Stimulated activated CD8-positive, alpha-beta memory T cell treated with anti-CD3 and anti-CD28 coated beads, Interleukin-7, amount 100 ng/mL, for 4 hours (primary cell): ENCODE measurements around the gene ZNF541.
A peak's percentile ranks its signal among the peaks of the same experiment; 100 is the strongest.

Source experiments
- DNase-seq, 2 donors: peaks; one replicate each; pipeline ENCODE4 v3.0.0-alpha.2; 2020; ENCODE audit warnings: low read depth in 2 of 2

The ZNF541 gene, protein sequence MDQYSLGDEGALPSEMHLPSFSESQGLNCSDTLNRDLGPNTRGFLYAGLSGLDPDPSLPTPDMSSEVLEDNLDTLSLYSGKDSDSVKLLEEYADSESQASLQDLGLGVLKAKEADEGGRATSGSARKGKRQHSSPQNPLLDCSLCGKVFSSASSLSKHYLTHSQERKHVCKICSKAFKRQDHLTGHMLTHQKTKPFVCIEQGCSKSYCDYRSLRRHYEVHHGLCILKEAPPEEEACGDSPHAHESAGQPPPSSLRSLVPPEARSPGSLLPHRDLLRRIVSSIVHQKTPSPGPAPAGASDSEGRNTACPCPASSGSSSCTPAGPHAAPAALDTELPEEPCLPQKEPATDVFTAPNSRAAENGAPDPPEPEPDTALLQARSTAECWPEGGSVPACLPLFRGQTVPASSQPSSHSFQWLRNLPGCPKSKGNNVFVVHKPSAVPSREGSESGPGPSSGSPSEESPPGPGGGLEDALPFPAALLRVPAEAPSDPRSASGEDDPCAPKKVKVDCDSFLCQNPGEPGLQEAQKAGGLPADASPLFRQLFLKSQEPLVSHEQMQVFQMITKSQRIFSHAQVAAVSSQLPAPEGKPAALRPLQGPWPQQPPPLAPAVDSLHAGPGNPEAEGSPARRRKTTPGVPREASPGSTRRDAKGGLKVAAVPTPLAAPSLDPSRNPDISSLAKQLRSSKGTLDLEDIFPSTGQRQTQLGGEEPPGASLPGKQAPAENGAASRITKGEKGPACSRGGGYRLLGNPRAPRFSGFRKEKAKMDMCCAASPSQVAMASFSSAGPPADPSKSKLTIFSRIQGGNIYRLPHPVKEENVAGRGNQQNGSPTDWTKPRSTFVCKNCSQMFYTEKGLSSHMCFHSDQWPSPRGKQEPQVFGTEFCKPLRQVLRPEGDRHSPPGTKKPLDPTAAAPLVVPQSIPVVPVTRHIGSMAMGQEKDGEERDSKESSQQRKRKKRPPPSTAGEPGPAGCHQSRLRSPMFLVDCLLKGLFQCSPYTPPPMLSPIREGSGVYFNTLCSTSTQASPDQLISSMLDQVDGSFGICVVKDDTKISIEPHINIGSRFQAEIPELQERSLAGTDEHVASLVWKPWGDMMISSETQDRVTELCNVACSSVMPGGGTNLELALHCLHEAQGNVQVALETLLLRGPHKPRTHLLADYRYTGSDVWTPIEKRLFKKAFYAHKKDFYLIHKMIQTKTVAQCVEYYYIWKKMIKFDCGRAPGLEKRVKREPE (N-terminal part only)

DNA sequence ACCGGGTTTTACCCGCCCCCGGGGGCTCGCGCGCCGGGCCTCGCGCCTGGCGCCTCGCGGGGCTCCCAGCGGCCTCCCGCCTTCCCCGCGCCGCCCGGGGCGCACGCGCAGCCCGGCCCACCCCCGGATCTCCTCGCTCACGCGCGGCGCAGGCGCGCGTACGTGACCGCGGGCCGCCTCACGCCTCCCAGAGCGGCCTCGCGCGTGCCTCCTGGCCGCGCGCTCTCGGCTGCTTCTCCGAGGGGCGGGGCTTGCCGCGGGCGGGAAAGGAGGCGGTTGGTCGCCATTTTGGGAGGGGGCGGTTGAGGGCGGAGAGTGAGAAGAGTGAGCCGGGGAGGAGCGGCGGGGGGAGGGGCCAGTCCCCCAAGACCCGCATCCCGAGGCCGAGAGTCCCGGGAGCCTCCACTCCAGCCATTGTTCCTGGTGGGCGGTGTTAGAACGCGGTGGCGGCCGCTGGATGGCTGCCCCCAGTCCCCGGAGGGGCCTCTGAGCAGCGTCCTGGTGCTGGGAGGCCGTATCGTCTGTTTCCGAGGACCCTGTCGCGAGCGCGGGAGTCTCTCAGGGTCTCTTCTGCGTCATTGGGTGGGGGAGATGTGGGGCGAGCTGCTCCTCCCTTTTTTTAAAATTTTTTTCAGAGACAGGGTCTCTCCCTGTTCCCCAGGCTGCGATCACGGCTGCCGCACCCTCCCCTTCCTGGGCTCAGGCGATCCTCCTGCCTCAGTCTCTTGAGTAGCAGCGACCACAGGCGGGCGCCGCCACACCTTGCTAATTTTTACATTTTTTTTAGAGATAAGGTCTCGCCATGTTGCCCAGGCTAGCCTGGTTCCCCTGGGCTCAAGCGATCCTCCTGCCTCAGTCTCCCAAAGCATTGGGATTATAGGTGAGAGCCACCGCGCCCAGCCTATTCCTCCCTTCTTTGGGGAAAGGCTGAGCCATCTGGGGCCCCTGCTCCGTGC is at the start of gene ZNF541:
ZNF541 (minus strand) TSS at position 78 of the 956 bp plus-strand sequence. CDS start 17,292 bp downstream, outside the sequence.
- peak; percentile 80 to 84 for DNase-seq

DNA sequence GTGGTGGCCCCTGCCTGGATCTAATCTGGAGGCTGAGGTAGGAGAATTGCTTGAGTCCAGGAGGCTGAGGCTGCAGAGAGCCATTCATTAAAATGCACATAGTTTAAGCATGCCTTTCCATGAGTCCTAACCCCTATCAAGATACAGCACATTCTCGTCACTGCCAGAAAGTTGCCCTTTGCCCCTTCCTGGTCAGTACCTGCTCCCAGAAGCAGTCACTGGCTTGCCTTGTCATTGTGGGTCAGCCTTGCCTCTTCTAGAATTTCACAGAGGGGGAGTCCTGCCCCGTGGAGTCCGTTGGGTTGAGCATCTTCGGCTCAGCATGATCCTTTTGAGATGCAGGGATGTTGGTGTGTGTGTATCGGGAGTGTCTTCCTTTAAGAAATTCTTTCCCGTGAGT is 46.8 kb upstream of the ZNF541 start:
- no peak for DNase-seq

DNA sequence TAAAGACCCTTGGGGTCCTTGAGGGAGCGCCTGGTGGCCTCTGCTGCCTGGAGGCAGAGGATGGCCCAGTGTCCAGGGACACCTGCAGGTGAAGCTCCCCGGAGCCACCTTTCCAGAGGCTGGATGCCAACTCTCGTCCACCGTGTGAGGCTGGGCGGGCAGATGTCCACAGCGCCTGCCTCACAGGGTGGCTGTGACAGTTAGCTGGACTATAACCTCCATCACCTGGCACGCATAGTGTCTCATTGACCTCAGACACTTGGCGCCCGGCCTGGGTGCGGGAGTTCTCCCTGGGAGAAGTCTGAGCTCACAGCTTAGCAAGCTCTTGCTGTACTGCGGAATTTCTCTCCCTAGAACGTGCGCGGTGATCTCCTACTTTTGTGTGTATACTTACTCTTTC is 45.8 kb upstream of the ZNF541 start:
- DNase-seq = no peak

DNA sequence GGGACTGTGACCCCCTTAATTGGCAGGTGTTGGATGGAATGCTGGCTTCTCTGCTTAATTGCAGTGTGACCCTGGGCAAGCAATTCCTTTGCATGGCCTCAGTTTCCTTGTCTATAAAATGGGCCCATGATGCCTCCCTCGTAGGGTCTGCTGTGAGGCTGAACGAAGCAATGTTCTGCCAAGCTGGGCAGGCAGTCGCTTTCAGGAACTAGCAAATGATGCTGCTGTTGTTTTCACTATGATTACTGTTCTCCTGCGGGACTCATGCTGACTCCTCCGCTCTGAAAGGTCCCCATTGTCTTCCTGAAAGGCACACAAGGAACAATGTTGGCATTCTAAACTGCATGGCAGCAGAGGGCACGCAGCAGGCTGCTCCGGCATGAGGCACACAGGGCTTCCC is 42.8 kb upstream of the ZNF541 start:
- no peak for DNase-seq

DNA sequence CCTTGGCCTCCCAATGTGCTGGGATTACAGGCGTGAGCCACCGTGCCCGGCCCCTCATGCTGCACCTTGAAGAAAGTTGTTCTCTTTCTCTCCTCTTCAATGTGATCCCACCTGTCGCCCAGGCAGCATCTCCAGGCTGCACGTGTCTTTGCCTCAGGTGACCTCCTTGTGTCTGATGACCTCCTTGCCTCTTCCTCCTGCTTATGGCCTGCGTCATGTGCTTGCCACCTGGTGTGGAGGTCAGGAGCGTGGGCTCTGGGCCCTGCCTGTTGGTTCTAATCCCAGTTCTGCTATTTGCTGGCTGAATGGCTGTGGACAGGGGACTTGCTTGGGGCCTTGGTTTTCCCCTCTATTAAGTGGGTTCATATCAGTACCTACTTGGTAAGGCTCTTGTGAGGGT is 42.3 kb upstream of the ZNF541 start:
- no peak for DNase-seq

DNA sequence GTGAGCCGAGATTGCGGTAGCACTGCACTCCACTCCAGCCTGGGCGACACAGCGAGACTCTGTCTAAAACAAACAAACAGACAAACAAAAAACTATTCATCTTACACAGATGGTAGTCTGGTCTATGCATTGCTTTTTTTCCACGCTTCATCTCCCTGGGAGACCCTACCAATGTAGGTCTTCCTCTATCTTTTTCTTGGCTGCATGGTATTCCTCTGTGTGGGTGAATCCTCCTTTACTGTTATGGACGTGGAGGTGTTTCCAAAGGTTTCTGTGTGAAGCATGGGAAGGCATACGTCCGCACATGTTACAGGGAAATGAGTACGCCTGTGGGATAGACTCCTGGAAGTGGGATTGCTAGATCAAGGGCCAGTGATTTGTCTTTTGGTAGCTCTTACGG is 41.6 kb upstream of the ZNF541 start:
- DNase-seq = no peak

DNA sequence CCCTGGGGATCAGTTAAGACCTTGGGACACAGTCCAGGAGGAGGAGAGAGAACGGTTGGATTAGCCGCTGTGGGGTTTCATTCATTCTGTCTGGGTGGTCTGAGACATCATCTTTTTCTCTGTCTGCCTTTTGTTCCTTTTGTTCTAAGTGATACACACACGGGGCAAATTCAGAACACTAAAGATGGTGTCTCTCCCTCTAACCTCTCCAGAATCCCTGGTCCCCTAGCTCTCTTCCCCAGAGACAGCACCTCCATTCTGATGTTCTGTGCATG is 41.0 kb upstream of the ZNF541 start:
- DNase-seq = no peak

DNA sequence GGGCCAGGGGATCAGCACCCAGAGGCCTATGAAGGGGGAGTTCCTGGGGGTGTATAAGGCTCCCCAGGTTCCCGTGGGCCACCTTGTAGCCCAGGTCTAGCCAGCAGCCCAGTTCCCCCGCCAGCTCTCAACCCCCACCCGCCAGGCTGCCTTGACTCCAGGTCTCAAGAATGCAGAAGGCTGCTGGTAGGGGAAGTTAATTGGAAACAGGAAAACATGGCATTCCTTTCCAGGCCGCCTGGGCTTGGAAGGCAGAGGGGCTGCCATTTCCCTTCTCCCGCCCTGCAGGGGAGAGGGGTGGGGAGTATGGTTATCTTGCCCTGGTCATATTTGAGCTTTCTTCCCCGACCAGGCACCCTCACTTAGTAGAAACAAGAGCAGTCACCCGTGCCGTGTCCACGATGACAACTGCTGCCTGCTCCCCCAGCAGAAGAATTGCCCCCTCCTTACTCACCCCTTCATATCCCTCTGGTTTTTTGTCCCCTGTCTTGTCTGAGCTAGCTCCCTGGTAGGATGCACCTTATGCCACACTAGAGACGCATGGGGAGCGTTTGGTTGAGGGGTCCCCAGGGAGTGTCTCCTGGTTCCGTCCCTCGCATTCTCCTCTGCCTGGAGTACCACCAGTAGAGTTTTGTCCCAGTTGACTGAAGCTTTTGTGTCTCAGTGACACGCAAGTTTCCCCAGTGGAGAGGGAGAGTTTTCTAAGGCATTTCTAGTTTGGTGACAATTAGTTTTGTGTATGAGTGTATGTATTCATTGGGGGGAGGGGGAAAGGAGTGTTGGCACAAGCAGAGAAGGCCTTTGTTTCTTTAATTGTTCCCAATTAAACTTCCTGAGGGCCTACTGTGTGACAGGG is 40.4 kb upstream of the ZNF541 start:
- no peak for DNase-seq

DNA sequence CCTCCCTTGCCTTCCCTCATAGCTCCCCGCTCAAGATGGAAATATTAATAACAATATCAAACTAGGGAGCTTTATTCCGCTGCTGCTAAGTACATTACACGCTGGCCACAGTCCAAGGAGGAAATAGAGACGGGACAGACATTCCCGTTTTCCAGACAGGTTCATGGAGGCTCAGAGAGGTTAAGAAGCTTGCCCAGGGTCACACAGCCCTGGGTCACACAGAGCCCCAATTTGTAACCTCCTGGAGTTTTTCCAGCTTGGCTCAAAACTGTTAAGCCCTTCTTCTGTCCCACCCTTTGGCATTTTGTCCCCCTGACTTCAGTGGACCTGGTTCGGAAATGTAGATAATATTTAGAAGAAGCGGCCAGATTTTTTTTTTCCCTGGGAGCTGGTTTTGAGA is 38.0 kb upstream of the ZNF541 start:
- no peak for DNase-seq

DNA sequence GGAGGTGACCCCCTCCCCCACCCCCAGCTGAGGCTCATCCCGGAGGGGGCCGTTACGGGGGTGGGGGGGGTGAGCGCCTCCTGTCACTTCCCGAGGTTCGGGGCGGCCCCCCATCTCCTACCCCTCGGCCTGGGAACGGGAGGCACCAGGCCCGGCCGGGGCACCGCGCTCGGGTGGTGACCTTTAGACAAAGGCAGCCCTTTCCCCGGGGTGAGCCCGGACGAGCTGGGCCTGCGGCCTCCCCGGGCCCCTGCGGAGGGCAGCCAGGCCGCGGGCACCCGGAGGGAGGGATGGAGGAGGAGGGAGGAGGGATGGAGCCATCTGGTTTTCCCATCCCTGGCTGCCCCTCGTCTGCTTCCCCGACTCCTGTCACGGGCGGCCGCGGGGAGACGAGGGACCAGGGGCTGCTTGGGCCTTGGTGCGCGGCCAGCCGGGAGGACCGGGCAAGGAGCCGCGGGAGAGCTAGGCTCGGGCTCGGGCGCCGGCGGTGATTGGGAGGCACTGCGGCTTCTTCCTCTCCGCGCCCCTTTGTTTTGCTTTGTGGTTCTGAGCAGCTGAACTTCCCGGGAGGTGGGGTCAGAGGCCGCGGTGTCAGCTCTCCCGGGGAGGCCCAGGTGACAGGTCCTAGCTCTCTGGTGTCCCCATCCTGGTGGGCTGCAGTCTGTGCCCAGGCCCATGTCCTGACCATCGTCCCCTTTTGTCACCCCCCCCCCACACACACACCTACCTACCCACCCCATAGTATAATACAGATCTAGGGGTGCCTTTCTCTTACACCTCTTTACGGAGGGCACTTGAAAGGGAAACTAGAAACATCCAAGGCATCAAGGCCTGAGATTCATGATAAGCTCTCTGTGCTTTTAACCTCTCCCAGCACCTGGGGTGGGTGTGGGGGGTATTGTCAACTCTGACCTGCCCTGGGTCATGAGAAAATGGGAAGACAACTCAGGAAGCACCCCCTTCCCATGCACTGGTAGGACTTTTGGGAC is 37.3 kb upstream of the ZNF541 start:
- peak; percentile 21 to 34 for DNase-seq

DNA sequence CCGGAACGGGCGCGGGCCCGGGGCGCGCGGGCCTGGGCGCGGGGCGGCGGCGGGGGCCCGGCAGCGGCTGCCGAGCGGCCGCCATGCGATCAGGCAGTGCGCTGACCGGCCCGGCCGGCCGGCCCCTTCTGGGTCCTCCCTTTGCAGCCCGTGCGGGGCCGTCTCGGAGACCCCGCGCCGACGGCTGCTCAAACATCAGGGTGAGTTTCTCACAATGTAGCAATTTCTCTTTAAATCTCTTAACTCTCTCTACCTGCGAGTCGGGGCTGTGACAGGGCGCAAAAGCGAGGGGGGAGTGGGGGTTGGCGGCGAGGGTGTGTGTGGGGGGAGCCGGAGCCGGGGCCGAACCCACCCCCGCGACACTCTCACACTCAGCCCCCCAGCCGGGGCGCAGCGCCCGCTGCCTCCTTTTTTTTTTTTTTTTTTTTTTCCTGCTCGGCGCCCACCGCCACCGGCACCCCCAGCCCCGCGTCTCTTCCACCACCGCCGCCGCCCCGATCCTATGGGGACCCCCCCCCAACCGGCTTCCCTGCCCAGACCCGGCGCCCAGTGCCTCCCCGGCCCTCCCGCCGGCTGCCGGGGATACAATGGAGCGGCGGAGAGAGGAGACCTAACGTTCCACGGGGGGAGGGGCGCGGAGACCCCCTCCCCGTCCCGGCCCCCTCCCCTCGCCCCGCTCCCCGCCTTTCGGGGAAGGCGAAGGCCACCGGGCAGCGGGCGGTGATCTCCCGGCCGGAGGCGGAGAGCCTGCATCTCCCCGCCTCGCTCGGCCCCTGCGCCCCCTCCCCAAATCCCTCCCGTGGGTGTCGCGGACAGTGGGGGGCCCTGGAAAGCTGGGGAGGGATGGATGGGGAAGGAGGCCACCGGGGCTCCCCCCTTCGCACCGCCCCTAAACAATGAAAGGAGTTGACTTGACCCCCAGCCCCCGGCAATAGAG is 36.3 kb upstream of the ZNF541 start, which contains the start of gene BICRA:
BICRA (plus strand) TSS at position 166 of the 937 bp plus-strand sequence. CDS start 64,441 bp downstream, outside the sequence.
- DNase-seq = peak; percentile 54 to 76

DNA sequence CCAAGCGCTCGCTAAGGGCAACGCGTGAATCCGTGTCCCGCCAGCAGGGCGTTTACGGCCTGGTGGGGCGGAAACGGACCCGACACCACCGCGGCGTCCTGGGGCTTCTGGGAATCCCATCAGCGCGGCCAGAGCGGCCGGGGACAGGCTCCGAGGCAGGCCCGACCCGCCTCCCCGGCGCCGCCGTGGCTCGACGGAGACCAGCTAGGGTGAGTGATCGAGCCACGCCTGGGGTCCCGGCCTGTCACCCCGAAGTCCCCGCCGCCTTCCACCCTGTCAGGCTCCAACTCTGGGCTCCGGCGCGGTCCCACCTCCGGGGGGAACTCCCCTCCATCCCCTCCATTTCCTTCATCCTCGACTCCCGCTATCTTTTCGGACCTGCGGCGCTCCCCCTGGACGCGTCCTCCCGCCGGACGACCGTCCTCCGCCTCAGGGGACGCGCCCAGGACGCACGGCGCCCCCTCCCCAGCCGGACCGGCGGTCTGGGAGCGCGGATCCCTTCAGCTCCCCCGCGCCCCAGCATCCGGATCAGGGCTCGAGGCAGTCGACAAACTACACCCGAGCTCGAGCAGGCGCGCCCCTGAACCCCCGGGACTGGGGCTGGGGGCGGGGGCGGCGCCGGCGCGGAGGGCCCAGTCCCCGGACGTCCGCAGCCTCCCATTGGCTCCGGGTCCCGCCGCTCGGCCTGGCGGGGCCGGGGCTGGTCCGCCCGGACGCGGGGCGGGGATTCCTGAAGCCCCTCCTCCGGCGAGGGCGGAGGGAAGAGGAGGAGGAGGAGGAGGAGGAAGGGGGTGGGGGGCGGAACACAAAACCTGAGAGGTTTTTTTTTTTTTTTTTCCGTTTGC is 35.3 kb upstream of the ZNF541 start:
- peak; percentile 87 to 91 for DNase-seq

DNA sequence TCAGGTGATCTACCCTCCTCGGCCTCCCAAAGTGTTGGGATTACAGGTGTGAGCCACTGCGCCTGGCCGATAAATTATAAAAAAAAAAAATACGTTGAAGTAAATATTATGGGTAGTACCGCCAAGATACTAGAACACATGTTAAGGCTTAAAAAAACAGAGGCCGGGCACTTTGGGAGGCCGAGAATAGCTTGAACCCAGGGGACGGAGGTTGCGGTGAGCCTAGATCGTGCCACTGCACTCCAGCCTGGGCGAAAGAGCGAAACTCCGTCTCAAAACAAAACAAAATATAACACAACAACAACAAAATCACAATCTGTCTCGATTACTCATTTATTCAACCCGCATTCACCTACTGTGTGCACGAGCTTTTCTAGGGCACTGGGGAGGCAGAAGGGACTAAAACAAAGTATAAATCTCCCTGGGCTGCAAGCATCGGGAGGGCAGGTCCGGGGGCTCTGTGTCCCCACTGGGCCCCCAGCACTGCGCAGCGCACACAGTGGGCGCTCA is 34.7 kb upstream of the ZNF541 start:
- no peak for DNase-seq

DNA sequence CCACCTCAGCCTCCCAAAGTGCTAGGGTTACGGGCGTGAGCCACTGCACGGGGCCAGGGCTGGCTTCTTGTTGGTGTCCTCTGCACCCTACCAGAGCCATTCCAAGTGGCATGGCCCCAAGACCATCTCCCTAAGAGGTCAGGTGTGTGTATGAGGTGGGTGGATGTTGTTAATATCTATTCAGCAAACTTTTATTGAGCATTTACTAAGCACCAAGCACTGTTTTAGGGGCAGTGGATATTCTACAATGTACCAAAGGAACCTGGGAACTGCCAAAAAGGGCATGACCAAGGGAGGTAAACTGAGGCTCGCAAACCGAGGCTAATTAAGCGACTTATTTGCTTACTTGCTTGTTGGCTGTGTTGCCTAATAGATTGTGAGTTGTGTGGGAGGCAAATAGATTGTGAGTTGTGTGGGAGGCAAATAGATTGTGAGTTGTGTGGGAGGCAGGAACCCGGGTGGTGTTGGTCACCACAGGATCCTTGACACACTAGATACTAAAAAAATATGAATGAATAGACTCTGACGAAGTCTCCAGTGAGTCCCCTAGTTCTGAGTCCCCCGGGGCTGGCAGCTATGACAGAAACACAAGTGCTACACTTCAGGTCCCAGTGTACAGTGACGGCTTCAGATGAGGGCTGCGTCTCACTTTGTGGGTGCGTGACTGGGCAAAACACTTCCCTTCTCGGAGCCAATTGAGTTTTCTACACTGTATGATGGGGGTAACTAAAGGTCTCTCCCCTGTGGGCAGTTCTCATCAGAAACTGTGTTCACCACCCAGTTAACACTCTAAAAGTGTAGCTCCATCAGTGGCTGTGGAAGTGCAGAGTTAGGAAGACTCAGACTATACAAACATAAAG is 31.0 kb upstream of the ZNF541 start:
- no peak for DNase-seq

DNA sequence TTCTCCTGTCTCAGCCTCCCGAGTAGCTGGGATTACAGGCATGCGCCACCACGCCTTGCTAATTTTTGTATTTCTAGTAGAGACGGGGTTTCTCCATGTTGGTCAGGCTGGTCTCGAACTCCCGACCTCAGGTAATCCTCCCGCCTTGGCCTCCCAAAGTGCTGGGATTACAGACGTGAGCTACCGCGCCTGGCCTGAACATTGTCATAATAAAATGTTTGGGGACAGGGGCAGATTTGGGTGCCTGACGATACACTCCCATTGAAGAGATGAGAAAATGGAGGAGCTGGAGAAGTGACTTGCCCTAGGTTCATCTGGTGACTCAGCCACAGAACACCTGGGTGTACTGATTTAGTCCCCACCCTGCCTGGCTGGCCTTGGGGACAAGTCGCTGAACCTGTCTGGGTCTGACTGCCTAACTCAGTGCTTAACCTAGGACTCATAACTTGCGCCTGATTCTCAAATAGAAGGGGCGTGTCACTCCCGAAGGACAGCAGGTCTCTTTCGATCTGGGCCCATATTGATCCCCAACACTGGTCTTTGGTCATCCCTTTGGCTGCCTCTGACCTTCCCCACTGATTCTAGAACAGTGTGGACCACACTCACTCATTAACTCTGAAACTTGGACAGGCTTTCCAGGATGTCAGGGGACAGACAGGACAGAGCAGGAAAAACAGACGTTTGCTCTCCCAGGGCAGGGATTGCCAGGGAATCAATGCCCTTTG is 28.4 kb upstream of the ZNF541 start:
- no peak for DNase-seq
